HG03280 (cell line): ENCODE measurements around the gene SLC25A29.
"Not testable (repeated sequence)": the region's sequence is repeated elsewhere in the genome, so short reads cannot be mapped to it uniquely, and the experiment has no call there.

Source experiments
- ATAC-seq: cut with Tn5 transposase; IDR thresholded peaks from one replicate; pipeline ENCODE4 v1.9.1; 2021; ENCODE audit warnings: mild to moderate bottlenecking, moderate library complexity; ENCODE audit not compliant: unreplicated experiment

SLC25A29 gene

DNA sequence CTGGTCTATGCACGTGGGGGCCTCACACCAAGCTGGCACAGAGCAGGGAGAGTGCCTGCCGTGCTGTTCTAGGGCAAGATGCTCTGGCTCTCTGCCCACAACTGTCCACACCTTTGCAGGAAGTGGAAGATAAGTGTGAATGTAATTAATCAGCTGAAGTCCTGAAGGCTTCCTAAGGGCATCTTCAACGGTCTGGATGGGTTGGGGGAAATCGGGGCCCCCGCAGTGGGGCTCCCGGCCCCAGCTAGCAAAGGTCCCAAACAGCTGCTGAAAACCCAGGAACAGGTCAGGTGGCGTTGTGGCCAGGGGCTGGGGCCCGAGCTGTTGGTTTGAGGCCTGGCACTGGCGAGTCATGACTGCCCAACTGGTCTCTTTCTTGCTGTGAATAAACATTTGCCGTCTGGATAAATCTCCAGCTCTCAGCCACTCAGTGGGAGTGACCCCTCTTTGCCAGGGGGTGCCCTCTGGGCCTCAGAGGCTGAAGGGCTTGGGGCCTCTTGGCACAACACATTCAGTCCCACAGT lies 6.7 kb upstream of the SLC25A29 start:
- no peak for ATAC-seq

DNA sequence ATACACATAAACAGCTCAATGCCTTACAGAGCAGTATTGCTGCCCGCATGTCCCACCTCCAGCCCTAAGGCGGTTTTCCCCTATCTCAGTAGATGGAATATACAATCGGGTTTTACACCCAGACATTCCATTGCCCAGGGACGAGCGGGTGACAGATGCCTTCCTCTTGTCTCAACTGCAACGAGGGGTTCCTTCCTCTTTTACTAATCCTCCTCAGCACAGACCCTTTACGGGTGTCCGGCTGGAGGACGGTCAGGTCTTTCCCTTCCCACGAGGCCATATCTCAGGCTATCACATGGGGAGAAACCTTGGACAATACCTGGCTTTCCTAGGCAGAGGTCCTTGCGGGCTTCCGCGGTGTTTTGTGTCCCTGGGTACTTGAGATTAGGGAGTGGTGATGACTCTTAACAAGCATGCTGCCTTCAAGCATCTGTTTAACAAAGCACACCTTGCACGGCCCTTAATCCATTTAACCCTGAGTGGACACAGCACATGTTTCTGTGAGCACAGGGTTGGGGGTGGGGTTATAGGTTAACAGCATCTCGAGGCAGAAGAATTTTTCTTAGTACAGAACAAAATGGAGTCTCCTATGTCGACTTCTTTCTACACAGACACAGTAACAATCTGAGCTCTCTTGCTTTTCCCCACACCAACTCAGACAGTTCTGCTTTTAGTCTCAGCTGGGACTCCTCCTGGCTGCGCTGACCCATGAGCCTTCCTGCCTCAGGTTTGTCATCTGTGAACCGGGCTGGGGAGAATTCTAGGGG lies 6.0 kb upstream of the SLC25A29 start:
- not testable (repeated sequence) for ATAC-seq

DNA sequence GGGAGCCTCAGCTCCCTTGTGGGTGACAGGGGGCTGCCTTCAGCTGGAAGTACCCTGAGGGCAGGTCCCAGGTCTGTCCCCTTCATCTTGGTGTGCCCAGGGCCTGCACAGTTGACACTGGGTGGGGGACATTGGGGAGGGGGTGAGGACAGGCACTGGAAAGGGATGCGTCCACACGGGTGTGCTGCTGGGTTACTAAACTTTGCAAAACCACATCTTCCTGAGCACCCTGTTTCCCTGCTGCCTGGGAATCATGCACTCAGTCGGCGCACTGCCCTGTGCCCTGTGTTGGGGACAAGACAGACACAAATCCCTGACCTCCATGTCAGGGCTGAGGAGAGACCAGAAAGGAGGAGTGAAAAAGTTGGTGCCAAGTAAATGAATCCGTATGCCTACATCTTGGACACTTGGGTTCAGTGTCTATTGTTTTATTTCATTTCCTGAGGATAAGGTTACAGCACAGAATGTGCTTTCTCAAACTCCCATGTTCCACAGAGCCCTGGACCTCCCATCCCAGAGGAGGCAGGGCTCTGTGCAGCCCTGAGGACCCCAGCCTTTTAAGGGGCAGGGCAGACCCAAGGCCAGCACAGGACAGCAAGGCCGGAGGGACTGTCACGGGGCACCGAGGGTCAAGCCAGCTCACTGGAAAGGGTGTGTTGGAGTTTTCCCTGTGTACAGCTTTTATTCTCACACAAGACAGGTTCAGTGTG lies 2.9 kb upstream of the SLC25A29 start:
- ATAC-seq: no peak

DNA sequence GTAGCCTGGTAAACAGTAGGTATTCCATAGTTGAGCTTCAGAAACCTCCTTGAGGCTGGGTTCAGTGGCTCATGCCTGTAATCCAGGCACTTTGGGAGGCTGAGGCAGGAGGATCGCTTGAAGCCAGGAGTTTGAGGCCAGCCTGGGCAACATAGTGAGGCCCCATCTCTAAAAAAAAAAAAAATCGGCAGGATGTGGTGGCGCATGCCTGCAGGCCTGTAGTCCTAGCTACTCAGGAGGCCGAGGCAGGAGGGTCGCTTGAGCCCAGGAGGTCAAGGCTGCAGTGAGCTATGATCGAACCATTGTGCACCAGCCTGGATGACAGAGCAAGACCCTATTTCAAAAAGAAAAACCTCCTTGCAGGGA lies 2.2 kb upstream of the SLC25A29 start:
- not testable (repeated sequence) for ATAC-seq

DNA sequence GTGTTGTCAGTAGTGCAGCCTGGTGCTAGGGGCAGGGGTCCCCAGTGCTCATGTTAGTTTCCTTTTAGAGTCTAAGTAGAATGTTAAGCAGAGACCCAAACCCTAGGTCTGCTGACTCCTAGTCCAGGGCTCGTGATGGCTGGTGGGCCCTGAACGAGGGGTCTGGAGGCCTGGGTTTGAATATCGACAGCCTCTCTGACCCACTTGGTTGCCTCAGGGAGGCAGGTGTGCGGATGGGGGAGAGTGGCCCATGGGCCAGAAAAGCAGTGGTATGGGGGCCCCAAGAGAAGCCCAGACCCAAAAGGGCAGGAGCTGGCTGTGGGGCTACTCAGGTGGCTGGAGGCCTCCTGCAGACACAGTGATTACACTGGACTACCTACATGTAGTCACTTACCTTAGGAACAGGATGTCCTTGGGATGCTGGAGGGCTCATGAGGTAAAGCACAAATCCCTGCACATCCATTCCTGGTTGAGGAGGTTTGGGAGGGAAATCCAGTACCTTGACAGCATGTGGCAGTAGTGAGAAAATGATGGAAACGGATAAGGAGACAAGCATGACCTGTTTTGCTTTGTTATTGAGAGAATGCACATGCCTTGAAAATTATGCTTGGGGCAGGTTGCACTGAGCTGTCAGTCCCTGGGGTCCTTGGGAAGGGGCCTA lies 1.7 kb upstream of the SLC25A29 start:
- ATAC-seq: no peak

DNA sequence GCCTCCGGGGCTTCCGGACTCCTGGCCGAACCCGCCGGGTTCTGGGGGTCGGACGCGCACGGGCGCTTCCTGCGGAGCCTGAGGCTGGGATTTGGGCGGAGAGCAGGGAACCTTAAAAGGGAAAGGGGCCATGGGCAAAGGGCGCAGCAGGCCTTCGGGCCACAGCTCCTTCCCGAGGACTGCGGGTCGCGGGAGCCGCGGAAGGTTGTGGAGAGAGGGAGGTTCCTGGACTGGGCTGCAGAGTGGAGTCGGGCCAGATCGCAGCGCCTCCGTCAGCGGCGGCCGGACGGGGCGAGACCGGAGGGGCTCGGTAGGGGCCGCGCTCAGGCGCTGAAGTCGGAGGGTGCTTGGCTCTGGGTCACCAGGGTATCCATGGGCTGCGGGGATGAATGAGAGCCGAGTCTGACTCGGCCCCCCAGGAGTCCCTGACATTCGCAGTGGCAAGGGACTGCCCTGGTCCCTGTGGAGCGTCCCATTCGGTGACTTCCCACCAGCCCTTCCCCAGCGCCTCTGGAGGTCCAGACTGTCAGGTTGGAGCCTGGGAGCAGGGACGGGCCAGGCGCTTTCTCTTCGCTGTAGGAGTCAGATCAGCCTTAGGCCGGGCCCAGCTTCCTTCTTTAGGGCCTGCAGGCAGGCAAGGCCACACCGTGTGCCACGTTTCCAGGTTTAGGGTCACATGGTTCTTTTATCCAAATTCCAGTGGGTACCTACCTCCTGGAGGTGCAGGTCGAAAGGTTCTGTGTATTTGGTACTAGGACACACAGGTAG lies 938 bp upstream of the SLC25A29 start:
- ATAC-seq: no peak

DNA sequence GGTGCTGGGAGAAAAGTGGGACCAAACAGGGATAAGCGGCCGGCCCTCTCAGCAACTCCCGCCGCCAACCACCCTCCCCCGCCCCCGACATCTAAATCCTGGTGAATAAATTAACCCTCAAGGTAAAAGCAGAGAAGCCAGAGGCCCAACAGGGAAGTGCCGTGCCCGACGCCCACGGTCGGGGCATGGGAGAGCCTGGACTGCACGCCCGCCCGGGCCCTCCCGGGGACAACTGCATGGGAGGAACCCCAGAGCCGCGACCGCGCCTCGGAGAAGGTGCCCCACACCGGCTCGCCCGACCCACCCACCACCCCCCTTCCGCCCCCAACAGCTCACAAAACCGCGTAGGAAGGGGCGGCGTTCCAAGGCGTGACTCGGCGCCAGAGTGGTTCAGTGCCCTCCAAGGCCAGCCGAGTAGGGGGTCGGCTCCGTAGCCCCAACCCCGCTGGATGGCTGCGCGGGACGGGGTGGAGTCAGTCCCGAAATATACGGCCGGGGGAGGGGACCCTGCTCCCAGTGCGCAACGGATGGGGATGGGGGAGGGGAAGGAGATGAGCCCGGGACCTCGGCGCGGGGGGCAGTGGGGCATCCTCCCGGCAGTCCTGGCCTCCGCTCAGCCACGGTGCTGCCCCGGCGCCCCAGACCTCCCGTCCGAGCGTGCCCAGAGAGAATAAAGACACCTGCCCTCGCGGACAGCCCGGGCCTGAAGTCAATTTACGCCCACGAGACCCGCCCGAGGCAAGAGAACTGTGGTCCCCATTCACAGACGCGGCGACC lies 732 bp downstream of the SLC25A29 start:
- ATAC-seq: peak; percentile 7

DNA sequence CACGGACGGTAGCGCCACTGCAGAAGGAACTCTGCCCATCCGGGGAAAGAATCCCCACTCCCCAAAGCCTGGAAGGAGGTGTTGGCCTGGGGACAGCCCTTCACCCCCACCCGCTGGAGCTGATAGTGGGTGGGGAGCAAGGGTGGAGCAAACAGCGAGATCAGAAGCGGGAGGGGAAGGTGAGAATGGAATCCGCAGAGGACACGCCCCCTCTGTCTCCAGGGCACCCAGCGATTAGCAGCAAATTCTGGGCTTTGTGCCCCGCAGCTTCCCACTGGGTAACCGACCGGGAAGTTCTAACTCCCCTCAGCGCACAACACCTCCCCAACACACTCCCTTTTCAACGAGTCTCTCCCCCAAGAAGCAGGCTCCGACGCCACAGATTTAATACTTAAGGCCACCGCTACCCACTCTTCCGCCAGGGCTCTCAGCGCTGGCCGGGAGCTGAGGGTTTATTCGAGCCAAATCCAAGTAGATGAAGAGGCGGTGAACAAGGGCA lies 1.4 kb downstream of the SLC25A29 start:
- no peak for ATAC-seq

DNA sequence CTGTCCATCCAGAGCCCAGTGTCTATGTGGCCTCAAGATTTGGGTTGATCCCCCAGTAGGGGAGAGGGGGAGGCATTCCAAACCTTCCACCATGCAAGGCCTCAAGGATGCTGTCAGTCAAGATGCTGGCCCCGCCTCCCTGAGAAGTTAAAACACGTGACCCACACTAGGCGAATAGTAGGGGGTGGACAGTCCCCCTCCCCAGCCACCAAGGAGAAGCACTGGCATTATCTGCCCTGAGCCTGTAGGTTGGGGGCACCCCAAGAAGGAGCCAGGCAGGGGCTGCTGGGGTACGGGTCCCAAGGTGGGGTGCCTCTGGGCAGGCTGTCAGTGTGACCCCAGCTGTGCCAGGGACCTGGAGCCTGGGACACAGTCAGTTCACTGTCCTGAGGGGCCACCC lies 2.3 kb downstream of the SLC25A29 start:
- no peak for ATAC-seq

DNA sequence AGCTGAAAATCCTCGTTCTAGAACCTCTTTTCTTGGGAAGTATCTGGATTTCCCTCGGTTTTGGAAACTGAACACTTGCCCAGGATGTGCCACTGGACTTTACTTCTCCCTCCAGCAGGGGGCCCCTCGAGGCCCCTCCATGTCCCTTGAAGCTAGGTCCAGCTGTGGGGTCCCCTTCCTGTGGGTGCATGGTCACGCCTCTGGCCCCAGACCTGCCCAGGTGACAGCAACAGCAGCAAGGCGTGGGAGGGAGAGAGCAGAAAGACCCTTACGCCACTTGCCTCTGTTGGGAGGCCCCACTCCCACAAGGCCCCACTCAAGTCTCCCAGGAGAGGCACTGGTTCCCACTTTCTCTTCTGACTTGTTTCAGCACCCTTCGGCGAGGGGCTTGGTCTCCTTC lies 3.1 kb downstream of the SLC25A29 start:
- ATAC-seq: no peak

DNA sequence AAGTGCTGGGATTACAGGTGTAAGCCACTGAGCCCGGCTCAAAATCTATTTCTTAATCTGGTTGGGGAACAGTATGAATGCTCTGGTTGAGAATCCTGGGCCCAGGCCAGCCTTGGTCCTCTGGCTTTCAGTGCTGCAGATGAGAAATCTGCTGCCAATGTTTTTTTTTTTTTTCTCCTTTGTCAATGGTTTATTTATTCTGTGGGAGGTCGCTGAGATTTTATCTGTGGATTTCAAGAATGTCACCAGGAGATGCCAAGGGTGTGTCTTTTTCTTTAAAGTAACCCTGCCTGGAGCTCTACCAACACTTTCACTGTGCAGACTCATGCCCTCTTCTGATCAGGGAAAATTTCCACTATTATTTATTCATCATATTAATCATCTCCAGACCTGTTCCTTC lies 3.6 kb downstream of the SLC25A29 start:
- no peak for ATAC-seq

DNA sequence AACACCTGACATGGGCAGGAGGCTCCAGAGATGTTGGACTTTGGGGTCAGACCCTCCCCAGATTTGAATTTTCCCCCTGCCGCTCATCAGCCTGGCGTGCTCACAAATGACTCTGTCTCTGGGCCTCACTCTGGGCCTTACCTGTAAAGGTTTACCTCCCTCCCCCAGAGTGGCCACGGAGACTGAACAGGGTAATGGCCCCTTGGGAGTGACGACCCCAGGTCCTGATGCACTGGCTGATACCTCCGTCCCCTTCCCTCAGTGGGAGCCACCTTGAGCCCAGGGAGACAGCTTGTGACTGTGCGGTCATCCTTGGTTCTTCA lies 7.0 kb downstream of the SLC25A29 start:
- no peak for ATAC-seq

DNA sequence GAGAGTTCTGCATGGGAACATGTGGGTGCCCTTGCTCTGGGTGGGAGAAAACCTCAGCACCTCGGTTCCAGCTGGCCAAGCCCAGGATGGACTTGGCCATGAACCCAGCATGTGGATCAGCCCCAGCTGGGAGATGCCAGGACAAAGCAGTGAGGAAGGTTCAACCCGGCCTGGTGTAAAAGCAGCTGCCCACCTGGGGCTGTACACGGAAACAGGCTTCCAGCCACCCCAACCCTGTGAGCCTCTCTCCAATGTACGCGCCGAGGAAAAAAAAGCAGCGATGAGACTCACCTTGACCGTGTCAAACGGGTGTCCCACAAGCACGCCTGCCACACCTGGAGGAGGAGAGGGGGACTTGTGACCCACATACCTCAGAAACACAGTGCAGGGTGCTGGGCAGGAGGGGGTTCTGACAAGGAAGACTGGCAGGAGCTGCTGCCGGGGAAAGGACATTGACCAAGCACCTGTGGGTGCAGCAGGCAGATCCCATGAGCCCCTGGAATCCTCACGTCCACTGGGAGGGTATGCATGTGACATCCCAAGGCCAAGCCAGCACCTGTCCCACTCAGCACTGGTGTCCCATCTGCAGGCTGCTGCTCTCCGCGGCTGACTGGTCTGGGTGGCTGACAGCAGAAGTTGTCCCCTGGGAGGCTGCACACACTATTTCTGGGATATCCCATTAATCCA lies 7.5 kb downstream of the SLC25A29 start:
- ATAC-seq: no peak

DNA sequence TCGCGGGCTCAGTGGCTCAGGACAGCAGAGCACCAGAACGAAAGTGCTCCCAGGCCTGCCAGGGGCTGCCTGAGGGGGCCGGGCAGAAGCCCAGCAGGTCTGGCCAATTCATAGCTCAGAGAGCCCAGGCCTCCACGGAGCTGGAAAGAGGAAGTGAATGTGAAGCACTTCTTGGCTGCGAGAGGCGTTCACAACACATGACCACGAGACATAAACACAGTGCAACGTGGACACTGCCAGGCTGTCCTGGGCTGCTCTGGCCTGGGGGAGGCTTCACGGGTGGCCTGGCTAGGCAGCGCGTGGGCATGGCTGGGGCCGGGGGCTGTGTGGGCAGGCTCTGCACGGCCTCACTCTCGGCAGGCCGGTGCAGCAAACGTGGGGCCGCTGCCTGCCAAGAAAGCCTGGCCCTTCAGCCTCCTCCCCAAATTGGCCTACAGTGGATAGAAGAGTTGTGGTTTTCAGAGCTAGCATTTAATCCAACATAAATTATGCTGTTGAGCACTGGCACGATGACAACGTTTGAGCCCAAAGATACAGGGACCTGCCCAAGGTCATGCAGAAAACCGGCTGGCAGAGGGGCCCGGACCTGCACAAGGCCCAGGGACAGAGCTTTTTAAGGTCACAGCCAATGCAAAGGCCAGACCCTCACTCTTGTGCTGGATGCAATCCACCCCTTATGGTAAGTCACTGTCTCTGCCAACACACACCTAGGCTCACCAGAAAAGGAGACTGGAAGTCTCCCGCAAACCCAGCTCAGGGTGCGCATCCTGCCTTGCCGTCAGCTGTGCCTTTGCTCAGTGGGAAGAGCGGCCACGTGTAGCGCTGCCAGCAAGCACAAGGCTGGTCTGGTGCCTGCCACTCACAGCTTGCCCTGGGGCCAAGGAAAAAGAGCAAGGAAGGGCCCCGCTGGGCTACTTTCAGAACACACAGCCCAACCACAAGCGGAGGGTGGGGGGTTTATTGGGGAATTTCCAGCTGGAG lies 8.6 kb downstream of the SLC25A29 start:
- peak; percentile 76 for ATAC-seq

DNA sequence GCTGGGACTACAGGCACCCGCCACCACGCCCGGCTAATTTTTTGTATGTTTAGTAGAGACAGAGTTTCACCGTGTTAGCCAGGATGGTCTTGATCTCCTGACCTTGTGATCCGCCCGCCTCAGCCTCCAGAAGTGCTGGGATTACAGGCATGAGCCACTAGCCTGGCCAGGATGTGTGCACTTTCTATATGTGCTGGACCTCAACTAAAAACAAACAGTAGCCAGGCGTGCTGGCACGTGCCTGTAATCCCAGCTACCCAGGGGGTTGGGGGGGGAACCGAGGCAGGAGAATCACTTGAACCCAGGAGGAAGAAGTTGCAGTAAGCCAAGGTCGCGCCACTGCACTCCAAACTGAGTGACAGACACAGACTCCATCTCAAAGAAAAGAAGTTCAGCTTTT lies 9.5 kb downstream of the SLC25A29 start:
- ATAC-seq: not testable (repeated sequence)

DNA sequence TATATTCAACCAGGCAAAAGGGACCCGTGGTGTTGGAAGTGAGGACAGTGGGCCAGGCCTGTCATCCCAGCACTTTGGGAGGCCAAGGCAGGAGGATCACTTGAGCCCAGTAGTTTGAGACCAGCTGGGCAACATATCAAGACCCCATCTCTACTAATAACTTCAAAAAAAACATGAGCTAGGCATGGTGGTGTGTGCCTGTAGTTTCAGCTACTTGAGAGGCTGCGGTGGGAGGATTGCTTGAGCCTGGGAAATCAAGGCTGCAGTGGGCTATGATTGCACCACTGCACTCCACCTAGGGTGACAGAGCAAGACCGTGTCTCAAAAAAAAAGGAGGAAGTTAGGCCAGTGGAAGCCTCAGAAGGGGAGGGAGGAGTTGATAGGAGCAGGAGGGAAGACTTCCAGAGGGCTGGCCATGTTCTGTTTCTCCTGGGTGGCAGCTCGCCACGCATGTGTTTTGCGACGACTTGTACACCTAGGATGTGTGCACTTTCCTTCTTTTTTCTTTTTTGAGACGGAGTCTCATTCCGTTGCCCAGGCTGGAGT lies 10.1 kb downstream of the SLC25A29 start:
- no peak for ATAC-seq

DNA sequence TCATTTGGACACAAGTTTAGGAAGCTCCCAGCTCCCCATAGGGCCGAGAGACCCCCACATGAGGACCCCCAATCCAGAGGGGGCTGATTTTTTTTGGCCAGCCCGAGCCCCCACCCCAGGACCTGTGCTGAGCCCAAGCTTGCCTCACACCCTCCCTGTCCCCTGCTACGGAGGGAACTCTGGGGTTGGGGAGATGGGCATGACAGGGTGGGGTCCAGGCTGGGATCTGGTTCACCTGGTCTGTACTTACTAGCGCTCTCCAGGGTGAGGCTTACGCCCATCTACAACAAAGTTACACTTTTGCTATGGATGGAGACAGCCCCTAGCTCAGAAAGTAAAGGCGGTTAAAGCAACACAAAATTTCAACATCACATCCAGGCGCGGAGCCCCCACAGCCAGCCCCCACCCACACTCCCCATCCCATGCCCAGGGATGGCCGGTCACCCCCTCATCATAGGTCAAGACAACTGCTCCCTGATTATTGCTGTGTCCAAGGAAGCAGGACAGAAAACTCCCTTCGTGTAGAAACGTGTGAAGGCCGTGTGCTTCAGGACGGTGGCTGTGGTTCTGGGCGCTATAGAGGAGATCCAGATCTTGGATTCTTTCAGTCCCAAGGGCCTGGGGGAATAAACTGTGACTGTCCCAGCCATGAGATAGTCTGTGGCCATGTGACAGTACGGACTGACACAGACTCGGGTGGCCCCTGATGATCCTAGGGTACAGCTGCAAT lies 10.7 kb downstream of the SLC25A29 start:
- no peak for ATAC-seq

DNA sequence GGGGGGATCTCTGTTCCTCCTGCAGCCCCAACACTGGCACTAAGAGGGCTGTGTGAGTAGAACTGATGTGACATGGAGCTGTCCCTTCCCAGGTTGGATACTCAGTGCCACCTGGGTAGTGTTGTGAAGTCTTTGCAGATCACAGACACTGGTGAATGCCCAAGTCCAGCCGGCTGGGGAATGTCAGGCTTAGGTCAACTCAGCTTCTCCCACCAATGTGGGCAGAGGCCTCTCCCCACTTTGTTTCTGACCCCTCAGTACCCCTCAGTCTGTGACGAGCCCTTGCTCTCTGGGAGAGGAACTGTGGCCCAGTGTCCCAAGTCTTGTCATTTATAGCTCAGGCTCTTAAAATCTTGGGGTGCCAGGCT lies 11.3 kb downstream of the SLC25A29 start:
- ATAC-seq: no peak
